Glutamatergic neuron (in vitro differentiated cells): Measurements from ENCODE around the gene TMUB2. TPM values are rescaled to one million over a fixed set of nuclear protein-coding genes. Genes with fewer than 3 reads are reported as not detected.

Experiments
- DNase-seq: peaks from one replicate; pipeline ENCODE4 v3.0.0; 2022
- H3K27ac Mint-ChIP-seq: one replicate; pipeline ENCODE4 v1.8.0; 2020; ENCODE audit warnings: mild to moderate bottlenecking, mixed read lengths, inconsistent platforms; ENCODE audit not compliant: unreplicated experiment
- H3K27me3 Mint-ChIP-seq: one replicate; pipeline ENCODE4 v1.8.0; 2020; ENCODE audit warnings: mild to moderate bottlenecking, moderate library complexity, mixed read lengths, inconsistent platforms; ENCODE audit not compliant: unreplicated experiment
- H3K36me3 Mint-ChIP-seq: one replicate; pipeline ENCODE4 v1.8.0; 2020; ENCODE audit warnings: mild to moderate bottlenecking, mixed read lengths, inconsistent platforms; ENCODE audit not compliant: unreplicated experiment
- H3K4me1 Mint-ChIP-seq: one replicate; pipeline ENCODE4 v1.8.0; 2020; ENCODE audit warnings: mild to moderate bottlenecking, low read depth, mixed read lengths, inconsistent platforms; ENCODE audit not compliant: unreplicated experiment
- H3K4me3 Mint-ChIP-seq: one replicate; pipeline ENCODE4 v1.8.0; 2020; ENCODE audit warnings: mild to moderate bottlenecking, mixed read lengths, inconsistent platforms; ENCODE audit not compliant: unreplicated experiment
- H3K9me3 Mint-ChIP-seq: one replicate; pipeline ENCODE4 v1.8.0; 2020; ENCODE audit warnings: mild to moderate bottlenecking, moderate library complexity, mixed read lengths, inconsistent platforms; ENCODE audit not compliant: unreplicated experiment
- total RNA-seq: library from RNA; stranded (reverse); fragmentation: NEBNext Ultra II Directional; extraction: Animal tissue kit (Norgen Biotek cat#: 25700); gene quantifications from one replicate; pipeline ENCODE4 v1.2.1, GENCODE V29; 2021; ENCODE audit not compliant: unreplicated experiment
- TF ChIP-seq, protein P1 (sequence below): fragments of 200-600 bp; sonication (generic); IDR thresholded peaks from one replicate; pipeline ENCODE4 v1.5.0; 2021; ENCODE audit not compliant: partially characterized antibody, unreplicated experiment

The TMUB2 gene
- total RNA-seq, 1 donor from 2014 or later: 52.1 TPM

DNA sequence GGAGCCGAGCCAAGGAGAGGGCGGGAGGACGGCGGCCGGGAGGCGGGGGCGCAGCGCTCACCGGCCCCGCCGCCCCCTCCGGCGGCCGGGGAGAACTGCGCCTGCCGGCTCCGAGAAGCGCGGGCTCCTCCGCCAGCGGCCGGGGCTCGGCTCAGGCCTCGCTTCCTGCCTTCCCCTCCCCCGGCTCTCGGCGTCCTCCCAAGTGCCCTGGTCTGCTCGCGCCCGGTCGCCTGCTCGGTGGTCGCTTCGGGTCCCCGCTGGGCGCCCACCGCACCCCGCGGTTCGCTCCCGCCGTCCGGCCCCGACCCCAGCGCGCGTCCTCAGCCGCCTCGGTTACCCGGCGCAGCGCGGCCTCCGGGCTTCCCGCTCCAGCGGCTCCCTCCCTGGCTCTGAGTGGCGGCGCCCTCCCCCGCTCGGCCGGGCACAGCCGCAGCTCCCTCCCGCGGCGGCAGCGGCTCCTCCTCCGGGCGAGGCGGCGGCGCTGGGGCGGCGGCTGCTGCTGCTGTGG lies 32.4 kb downstream of the TMUB2 start:
- peaks cover 20% of the 10 kb centered on the region for H3K4me1 Mint-ChIP-seq
- no peak overlapping the region for H3K27ac Mint-ChIP-seq
- peak; percentile 77 for DNase-seq
- H3K4me3 Mint-ChIP-seq: no peak overlapping the region
- peaks cover 19% of the 10 kb centered on the region for H3K27me3 Mint-ChIP-seq
- H3K36me3 Mint-ChIP-seq: no peaks in the 10 kb centered on the region
- TF ChIP-seq, protein P1, sequence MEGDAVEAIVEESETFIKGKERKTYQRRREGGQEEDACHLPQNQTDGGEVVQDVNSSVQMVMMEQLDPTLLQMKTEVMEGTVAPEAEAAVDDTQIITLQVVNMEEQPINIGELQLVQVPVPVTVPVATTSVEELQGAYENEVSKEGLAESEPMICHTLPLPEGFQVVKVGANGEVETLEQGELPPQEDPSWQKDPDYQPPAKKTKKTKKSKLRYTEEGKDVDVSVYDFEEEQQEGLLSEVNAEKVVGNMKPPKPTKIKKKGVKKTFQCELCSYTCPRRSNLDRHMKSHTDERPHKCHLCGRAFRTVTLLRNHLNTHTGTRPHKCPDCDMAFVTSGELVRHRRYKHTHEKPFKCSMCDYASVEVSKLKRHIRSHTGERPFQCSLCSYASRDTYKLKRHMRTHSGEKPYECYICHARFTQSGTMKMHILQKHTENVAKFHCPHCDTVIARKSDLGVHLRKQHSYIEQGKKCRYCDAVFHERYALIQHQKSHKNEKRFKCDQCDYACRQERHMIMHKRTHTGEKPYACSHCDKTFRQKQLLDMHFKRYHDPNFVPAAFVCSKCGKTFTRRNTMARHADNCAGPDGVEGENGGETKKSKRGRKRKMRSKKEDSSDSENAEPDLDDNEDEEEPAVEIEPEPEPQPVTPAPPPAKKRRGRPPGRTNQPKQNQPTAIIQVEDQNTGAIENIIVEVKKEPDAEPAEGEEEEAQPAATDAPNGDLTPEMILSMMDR: peak; percentile 53
- H3K9me3 Mint-ChIP-seq: peaks cover 21% of the 10 kb centered on the region

DNA sequence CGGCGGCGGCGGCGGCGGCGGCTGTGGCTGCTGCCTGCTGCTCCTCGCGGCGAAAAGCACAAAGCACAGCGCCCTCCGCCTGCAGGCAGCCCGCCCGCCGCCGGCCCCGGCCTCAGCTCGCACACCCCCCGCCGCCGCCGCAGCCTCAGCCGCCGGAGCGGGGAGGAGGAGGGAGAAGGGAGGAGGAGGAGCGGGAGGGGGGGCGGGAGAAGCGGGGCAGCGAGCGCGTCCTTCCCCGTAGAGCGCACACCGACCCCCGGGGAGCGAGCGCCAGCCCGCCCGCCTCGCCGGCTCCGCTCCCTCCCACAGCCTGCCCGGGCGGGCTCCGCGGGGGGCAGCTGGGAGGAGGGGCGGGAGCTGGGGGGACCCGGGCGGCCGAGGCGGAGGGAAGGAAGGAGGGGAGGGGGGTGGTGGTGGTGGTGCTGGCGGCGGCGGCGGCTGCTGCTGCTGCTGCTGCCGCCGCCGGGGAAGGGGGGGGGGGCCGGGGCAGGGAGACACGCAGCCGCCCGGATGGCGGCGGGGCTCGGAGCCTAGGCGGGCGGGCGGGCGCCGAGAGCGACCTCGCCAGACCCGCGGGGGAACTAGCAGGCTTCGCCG lies 32.9 kb downstream of the TMUB2 start, which contains the start of gene UBTF:
TSS of gene UBTF (minus strand) at position 60 of the 597 bp plus-strand sequence. CDS start 1,446 bp downstream, outside the sequence.
- Mint-ChIP-seq H3K4me1 (peaks cover 20% of the 10 kb centered on the region), H3K9me3 (peaks cover 21% of the 10 kb centered on the region), H3K4me3 (peak within 1 kb of the TSS; percentile 89), H3K27me3 (peaks cover 18% of the 10 kb centered on the region), H3K27ac (peak within 1 kb of the TSS; percentile 92), H3K36me3 (no peaks in the 10 kb centered on the region)
- peak; percentile 83 for DNase-seq
- TF ChIP-seq, protein P1: no peak

GRCh38 chr17:44220213-44221083 lies 33.7 kb downstream of the TMUB2 start:
- Mint-ChIP-seq H3K27ac (peak overlapping the region; percentile 96), H3K4me1 (peaks cover 20% of the 10 kb centered on the region), H3K9me3 (peaks cover 21% of the 10 kb centered on the region), H3K27me3 (peaks cover 18% of the 10 kb centered on the region), H3K4me3 (peak overlapping the region; percentile 94), H3K36me3 (no peaks in the 10 kb centered on the region)
- TF ChIP-seq, protein P1: no peak
- peak; percentile 35 for DNase-seq

DNA sequence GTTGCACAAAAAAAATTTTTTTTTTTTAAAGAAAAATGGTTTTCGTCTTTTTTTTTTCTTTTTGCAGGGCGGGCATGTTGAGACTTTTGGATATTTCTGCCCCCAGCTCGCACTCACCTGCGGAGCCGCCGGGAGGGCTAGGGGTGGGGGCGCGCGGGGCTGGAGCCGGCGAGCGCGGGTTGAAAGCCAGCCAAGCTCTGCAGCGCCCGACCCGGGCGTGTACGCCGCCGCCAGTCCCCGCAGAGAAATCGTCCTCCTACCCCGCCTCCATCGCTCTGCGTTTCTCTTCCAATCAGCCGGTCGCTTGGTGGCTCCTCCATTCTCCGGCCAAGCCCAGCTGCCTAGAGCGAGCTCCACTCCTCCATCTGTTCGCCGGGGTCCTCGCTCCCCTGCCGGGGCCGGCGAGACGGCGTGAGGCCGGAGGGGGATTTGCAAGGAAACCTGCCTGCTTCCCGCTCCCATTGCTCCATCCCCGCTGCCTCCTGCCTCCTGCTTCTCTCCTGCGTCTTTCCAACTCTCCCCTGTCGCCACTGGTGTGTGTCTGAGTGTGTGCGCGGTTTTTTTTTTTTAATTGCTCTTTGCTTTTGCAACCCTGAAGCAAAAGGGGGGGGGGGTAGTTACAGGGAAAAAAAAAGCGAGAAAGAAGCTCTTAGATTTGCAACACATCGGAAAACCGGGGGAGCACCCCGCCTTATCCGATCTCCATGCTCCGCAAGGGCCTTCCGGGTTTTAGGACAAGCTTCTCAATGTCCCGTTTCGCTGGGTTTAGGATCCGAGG lies 34.5 kb downstream of the TMUB2 start:
- Mint-ChIP-seq H3K4me3 (peak overlapping the region; percentile 94), H3K27ac (peak overlapping the region; percentile 96), H3K4me1 (peaks cover 20% of the 10 kb centered on the region), H3K36me3 (no peaks in the 10 kb centered on the region), H3K9me3 (peaks cover 21% of the 10 kb centered on the region), H3K27me3 (peaks cover 18% of the 10 kb centered on the region)
- TF ChIP-seq, protein P1: no peak
- DNase-seq: peak; percentile 92
